ENCODE measurements around the gene USP17L28.
"Not testable (repeated sequence)": the region's sequence is repeated elsewhere in the genome, so short reads cannot be mapped to it uniquely, and the experiment has no call there.

Gene USP17L28, protein sequence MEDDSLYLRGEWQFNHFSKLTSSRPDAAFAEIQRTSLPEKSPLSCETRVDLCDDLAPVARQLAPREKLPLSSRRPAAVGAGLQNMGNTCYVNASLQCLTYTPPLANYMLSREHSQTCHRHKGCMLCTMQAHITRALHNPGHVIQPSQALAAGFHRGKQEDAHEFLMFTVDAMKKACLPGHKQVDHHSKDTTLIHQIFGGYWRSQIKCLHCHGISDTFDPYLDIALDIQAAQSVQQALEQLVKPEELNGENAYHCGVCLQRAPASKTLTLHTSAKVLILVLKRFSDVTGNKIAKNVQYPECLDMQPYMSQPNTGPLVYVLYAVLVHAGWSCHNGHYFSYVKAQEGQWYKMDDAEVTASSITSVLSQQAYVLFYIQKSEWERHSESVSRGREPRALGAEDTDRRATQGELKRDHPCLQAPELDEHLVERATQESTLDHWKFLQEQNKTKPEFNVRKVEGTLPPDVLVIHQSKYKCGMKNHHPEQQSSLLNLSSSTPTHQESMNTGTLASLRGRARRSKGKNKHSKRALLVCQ

GRCh38 chr4:9348593-9348992 lies at the start of gene USP17L28:
Gene USP17L28, plus strand, starts transcription at chr4:9348893. Its CDS starts 0 bp downstream, at chr4:9348893.
- not testable (repeated sequence) for DNase-seq (ENCODE audit: low read depth, low spot score)

DNA sequence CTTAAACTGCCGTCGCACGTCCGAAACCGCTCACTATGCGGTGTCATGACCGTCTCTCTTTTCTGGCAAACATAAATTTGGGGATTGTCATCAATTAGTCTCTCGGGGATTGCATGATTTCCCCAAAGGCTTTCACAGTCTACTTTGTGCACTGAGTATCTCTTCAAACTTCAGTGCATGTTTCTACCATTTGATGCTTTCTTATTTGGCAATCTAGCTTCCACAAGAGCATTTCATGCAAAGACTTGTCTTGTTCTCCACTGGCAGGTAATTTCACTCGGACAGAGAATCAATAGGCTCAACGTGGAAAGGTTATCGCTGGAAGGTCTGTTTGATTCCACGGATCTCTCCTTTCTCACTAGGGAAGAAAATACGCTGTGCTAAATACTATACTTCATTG lies 24.5 kb upstream of the USP17L28 start:
- DNase-seq (ENCODE audit: low read depth, low spot score): not testable (repeated sequence)

DNA sequence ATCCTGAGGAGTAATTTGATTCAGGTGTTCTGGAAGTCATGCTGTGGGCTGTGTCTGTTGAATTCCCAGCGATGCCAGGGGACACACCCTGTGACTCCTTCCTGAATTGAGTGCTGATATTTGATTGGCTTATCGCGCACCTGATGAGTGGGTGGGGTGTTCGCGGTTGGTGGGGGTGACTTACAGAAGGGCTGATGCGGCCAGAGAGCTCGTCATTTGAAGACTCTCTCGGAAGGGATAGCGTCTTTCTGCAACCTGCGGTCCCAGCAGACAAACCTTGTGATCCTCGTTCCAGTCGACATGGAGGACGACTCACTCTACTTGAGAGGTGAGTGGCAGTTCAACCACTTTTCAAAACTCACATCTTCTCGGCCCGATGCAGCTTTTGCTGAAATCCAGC lies 23.8 kb upstream of the USP17L28 start, which contains the start of gene USP17L24:
USP17L24 (plus strand) TSS at position 301 of the 400 bp plus-strand sequence; CDS start at position 301, 0 bp downstream.
- DNase-seq (ENCODE audit: low read depth, low spot score): not testable (repeated sequence)

DNA sequence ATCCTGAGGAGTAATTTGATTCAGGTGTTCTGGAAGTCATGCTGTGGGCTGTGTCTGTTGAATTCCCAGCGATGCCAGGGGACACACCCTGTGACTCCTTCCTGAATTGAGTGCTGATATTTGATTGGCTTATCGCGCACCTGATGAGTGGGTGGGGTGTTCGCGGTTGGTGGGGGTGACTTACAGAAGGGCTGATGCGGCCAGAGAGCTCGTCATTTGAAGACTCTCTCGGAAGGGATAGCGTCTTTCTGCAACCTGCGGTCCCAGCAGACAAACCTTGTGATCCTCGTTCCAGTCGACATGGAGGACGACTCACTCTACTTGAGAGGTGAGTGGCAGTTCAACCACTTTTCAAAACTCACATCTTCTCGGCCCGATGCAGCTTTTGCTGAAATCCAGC lies 19.1 kb upstream of the USP17L28 start, which contains the start of gene USP17L25:
USP17L25 (plus strand) TSS at position 301 of the 400 bp plus-strand sequence; CDS start at position 301, 0 bp downstream.
- not testable (repeated sequence) for DNase-seq (ENCODE audit: low read depth, low spot score)

DNA sequence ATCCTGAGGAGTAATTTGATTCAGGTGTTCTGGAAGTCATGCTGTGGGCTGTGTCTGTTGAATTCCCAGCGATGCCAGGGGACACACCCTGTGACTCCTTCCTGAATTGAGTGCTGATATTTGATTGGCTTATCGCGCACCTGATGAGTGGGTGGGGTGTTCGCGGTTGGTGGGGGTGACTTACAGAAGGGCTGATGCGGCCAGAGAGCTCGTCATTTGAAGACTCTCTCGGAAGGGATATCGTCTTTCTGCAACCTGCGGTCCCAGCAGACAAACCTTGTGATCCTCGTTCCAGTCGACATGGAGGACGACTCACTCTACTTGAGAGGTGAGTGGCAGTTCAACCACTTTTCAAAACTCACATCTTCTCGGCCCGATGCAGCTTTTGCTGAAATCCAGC lies 14.3 kb upstream of the USP17L28 start, which contains the start of gene USP17L26:
USP17L26 (plus strand) TSS at position 301 of the 400 bp plus-strand sequence; CDS start at position 301, 0 bp downstream.
- not testable (repeated sequence) for DNase-seq (ENCODE audit: low read depth, low spot score)

- DNase-seq (ENCODE audit: low read depth, low spot score): not testable (repeated sequence)
These were observed 9.6 kb upstream of the USP17L28 start, which contains the start of gene USP17L5 for GRCh38 chr4:9339103-9339502. Gene USP17L5, plus strand, starts transcription at chr4:9339403. Its CDS starts 0 bp downstream, at chr4:9339403.

DNA sequence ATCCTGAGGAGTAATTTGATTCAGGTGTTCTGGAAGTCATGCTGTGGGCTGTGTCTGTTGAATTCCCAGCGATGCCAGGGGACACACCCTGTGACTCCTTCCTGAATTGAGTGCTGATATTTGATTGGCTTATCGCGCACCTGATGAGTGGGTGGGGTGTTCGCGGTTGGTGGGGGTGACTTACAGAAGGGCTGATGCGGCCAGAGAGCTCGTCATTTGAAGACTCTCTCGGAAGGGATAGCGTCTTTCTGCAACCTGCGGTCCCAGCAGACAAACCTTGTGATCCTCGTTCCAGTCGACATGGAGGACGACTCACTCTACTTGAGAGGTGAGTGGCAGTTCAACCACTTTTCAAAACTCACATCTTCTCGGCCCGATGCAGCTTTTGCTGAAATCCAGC lies 4.8 kb upstream of the USP17L28 start, which contains the start of gene USP17L27:
USP17L27 (plus strand) TSS at position 301 of the 400 bp plus-strand sequence; CDS start at position 301, 0 bp downstream.
- not testable (repeated sequence) for DNase-seq (ENCODE audit: low read depth, low spot score)

GRCh38 chr4:9350866-9351265 lies 2.2 kb downstream of the USP17L28 start:
- not testable (repeated sequence) for DNase-seq (ENCODE audit: low read depth, low spot score)

- DNase-seq (ENCODE audit: low read depth, low spot score): not testable (repeated sequence)
These were observed 4.6 kb downstream of the USP17L28 start, which contains the start of gene USP17L29 for GRCh38 chr4:9353338-9353737. Gene USP17L29, plus strand, starts transcription at chr4:9353638. Its CDS starts 0 bp downstream, at chr4:9353638.

DNA sequence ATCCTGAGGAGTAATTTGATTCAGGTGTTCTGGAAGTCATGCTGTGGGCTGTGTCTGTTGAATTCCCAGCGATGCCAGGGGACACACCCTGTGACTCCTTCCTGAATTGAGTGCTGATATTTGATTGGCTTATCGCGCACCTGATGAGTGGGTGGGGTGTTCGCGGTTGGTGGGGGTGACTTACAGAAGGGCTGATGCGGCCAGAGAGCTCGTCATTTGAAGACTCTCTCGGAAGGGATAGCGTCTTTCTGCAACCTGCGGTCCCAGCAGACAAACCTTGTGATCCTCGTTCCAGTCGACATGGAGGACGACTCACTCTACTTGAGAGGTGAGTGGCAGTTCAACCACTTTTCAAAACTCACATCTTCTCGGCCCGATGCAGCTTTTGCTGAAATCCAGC lies 14.1 kb downstream of the USP17L28 start, which contains the start of gene USP17L30:
USP17L30 (plus strand) TSS at position 301 of the 400 bp plus-strand sequence; CDS start at position 301, 0 bp downstream.
- not testable (repeated sequence) for DNase-seq (ENCODE audit: low read depth, low spot score)

- not testable (repeated sequence) for DNase-seq (ENCODE audit: low read depth, low spot score)
These were observed 31.2 kb downstream of the USP17L28 start for GRCh38 chr4:9379881-9380280.

- peak; percentile 15 for DNase-seq (ENCODE audit: low read depth, low spot score)
These were observed 32.4 kb downstream of the USP17L28 start for GRCh38 chr4:9381012-9381534.

- no peak for DNase-seq (ENCODE audit: low read depth, low spot score)
These were observed 35.4 kb downstream of the USP17L28 start for GRCh38 chr4:9384126-9384525.

DNA sequence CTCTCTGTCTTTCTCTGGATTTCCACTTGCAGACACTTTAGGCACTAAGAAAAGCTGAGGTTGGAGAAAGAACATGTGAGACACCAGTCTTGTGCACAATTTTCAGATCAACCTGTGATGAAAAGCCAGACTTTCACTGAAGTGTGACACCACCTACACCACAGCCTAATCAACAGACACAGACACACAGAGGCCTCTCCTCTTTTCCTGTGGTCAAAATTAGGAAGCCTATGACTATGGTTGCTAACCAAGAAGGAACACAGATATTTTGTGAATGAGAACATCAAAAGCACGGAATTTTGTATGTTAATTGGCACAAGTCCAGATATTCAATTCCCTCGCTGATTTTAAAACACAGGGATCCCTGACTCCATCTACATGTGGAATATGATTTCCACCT lies 40.3 kb downstream of the USP17L28 start:
- not testable (repeated sequence) for DNase-seq (ENCODE audit: low read depth, low spot score)
